Measurements from ENCODE around the gene TAF15.

The TAF15 gene

GRCh38 chr17:35808962-35809854 lies at the start of gene TAF15:
Gene TAF15 (plus strand): TSS chr17:35809484. CDS start chr17:35809570, 86 bp downstream.
- peak; percentile 93 for DNase-seq (ENCODE audit: low read depth)

GRCh38 chr17:35760587-35760986 lies 48.7 kb upstream of the TAF15 start, which contains the start of gene C17orf50:
Gene C17orf50 (plus strand): TSS chr17:35760887. CDS start chr17:35760942, 55 bp downstream.
- DNase-seq (ENCODE audit: low read depth) = no peak

DNA sequence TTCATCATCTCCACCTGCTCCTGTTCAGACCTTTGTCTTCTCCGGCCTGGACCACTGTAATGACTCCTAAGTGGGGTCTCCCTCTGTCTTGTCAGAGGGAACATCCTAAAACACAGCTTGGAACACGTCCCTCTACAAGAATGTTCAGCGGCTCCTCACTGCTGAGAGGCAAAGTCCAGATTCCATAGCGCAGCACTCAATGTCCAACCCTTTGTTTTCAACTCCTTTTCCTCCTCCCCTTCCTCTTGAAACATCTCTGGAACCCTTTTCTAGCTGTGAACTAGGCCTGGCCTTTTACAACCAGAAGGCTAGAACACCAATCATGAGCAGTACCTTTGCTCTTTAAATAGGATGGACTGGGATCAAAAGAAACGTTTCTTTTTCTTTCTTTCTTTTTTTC lies 47.7 kb upstream of the TAF15 start:
- DNase-seq (ENCODE audit: low read depth) = no peak

DNA sequence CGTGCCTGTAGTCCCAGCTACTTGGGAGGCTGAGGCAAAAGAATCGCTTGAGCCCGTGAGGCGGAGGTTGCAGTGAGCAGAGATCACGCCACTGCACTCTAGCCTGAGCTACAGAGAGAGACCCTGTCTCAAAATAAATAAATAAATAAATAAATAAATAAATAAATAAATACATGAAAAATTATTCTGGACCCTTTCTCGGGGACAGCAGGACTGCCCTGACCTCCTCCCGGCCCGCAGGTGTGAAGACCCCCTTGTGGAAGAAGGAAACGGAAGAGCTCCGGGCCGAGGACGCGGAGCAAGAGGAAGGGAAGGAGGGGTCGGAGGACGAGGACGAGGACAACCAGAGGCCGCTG lies 45.5 kb upstream of the TAF15 start:
- no peak for DNase-seq (ENCODE audit: low read depth)

DNA sequence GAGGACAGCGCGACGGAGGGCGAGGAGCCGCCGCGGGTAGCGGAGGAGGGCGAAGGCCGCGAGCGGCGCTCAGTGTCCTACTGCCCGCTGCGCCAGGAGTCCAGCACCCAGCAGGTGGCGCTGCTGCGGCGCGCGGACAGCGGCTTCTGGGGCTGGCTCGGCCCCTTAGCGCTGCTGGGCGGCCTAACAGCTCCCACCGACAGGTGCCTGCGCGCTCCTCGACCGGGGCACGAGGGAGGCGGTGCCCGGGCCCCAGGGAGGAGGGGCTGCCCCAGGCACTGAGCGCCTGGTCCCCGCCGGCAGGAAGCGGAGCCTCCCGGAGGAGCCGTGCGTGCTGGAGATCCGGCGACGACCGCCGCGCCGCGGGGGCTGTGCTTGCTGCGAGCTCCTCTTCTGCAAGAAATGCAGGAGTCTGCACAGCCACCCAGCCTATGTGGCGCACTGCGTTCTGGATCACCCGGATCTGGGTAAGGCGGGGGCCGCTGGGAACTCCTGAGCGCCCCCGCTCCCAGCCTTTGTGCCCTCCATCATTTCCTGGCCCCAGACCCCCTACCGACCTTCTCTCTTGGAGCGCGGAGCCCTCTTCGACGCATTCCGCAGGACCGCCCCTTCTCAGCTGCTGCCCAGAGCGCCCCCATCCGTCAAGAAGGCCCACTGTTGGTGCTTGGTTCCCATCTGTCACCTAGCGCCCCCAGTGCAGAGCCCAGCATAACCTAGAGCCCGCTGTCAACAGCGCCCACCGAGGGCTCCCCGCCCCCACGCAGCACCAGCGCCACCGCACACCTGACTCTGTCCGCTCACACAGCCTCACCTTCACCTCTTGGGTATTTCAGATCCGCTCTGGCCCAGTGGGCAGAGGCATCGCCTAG lies 44.9 kb upstream of the TAF15 start:
- peak; percentile 77 for DNase-seq (ENCODE audit: low read depth)

GRCh38 chr17:35765086-35765710 lies 44.1 kb upstream of the TAF15 start:
- DNase-seq (ENCODE audit: low read depth) = no peak

DNA sequence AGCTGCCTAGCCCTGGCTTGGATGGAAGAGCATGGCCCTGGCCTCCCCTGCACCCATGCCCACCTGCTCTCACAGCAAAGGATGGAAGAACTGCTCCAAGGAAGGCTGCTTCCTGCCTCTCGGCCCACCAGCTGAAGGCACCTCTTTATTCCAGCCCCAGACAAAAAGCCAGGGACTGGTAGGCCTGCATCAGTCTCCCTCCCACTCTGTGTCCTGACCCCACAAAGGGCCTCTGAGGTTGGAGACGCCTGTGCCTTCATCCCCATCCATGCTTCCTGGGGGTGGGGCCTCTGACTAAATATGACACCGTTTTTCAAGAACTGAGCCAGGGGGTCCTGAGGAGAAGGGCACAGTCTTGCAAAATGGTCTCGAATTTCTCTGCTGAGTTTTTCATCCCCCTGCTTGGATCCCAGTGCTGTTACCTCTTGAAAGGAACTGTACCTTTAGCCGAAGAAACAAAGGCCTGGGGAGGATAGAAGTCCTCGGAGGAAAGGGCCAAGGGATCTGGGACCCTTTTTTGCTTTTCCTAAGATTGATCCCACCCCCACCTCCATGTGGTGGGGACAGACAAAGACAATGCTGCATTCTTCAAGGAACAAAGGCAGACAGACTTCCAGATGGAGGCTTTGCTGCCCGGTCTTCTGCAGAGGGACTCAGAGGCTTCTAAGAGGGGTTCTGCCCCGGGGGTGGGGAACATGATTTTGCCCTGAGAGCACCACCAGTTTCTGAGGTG lies 43.4 kb upstream of the TAF15 start:
- no peak for DNase-seq (ENCODE audit: low read depth)

DNA sequence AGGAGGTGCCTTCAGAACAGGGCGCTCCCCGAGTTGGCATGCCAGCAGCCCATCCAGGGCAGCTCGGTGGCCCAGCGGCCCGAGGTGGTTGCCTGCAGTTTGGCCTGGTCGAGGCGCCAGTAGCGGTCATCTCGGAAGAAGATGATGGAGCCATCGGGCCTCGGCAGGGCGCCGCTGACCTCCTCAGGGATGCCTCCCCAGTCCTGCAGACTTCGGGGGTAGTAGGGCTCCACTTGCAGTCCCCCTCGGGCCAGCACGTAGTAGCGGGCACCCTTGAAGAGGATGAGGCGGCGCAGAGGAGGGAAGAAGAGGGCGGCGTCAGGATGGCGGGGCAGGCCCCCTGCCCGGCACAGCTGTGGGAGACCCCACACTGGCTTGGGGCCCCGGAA lies 42.8 kb upstream of the TAF15 start:
- DNase-seq (ENCODE audit: low read depth) = no peak

DNA sequence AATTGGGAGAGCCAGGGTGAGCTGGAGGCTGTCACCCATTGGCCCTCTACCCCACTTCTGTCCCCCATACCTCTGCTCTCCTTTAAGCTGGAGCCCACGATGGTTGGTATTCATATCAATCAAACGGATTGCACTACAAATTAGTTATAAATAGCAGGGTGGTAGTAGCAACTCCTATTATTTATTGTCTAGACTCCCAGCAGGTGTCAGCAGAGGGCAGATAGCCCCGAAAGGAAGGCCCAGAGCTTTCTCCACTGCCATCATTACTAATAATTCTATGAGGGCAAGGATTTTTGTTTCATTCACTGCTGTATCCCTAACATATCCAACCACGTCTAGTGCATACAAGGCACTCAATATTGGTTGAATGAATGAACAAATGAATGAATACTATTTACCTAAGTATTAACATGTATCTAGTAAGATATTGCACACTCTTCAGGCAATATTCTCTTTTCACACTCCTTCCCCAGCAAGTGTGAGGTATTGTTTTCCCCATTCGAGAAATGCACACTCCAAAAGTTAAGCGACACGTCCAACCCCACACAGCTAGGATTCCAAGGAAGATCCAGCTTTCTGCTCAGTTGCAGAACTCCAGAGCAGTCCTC lies 42.3 kb upstream of the TAF15 start:
- DNase-seq (ENCODE audit: low read depth) = no peak

- no peak for DNase-seq (ENCODE audit: low read depth)
Observed at GRCh38 chr17:35768797-35769196, 40.5 kb upstream of the TAF15 start.

DNA sequence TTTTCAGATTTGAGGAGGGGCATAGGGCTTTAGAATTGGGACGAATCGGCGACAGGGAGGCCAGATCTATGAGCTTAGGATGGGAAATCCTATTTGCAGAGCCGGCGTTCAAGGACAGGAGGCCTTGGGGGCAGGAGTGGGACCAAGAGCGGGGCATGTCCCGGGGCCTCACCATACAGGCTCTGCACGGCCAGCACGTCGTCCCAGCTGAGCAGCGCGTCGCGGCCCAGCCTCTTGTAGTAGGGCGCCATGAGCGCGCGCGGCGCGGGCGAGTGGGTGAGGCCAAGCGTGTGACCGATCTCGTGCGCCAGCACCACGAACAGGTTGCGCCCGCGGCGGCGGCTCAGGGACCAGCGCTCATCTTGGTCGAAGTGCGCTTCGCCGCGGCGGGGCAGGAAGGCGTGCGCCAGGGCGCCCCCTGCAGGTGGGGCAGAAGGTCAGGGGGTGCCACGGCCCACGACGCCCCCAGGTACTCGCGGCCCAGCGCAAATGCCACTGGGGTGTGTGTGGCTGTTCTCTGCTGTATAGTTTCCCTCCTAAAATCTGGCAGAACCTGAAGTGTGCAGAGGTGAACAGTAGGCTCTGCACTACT lies 39.3 kb upstream of the TAF15 start:
- no peak for DNase-seq (ENCODE audit: low read depth)

- no peak for DNase-seq (ENCODE audit: low read depth)
Observed at GRCh38 chr17:35773129-35773528, 36.2 kb upstream of the TAF15 start.

- no peak for DNase-seq (ENCODE audit: low read depth)
Observed at GRCh38 chr17:35773679-35774425, 35.4 kb upstream of the TAF15 start.

DNA sequence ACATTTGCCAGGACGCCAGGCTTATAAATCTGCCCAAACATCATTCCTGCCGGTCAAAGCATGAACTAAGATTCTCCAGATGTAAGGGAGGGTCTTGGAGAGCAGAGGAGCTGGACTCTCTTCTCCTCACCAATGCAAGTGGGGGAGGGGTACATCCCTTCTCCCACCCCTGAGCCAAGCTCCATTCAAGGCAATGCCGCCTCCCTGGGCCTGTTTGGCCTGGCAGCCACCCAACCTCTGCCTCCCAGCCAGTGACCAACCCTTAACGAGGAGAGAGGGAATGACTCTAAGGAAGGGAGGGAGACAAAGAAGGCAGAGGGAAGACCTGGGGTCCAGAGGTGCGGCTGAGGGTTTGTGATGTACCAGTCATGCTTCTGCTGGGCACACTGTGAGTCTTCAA lies 34.8 kb upstream of the TAF15 start:
- DNase-seq (ENCODE audit: low read depth) = no peak

- DNase-seq (ENCODE audit: low read depth) = no peak
Observed at GRCh38 chr17:35775039-35775438, 34.2 kb upstream of the TAF15 start.

GRCh38 chr17:35775583-35775982 lies 33.7 kb upstream of the TAF15 start:
- DNase-seq (ENCODE audit: low read depth) = no peak

DNA sequence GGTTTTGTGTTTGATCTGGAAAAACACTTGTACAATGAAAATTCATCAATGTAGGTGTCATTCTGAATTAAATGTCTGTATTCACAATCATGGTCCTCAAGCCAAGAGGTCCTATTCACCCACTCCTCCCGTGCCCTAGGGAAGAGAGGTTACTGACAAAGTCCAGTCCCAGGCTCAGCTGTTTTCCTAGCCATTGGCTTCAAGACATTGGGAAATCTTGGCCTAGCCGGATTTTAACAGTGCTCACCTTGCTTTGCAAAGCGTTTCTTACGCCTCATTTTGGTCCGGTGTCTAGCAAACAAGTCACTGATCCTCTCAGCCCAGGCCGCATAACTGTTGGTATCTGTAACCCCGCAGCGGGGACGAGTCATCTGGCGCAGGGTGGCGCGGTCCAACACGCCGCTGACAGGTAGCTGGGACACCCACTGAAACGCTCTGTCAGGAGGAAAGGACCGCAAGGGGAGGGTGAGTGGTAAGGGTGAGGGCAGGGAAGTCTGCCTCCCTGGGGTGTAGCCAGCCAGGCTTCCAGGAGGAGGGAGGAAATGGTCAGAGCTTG lies 30.6 kb upstream of the TAF15 start:
- DNase-seq (ENCODE audit: low read depth) = no peak

DNA sequence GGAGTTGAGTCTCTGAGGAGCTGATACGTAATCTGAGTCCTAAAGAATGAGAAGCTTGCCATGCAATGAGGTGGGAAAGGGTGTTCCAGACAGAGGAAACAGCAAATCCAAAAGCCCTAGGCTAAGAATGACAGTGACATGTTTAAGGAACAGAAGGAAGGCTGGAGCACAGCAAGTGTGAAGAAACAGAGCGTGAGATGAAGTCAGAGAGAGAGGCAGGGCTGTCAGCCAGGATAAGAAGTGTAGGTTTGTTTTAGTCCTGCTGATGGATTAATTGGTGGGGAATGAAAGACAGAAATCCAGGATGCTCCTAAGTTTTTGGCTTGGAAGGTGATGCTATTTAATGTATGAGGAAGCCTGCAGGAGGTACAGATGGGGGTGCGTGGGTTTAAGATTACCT lies 28.3 kb upstream of the TAF15 start:
- no peak for DNase-seq (ENCODE audit: low read depth)

- no peak for DNase-seq (ENCODE audit: low read depth)
Observed at GRCh38 chr17:35784895-35785294, 24.4 kb upstream of the TAF15 start.

GRCh38 chr17:35786941-35787432 lies 22.3 kb upstream of the TAF15 start:
- DNase-seq (ENCODE audit: low read depth) = no peak

Data from activated gamma-delta T cell treated with anti-CD3 and anti-CD28 coated beads, Interleukin-2, amount 50 U/mL, for 16 hours (primary cell).